ENCODE data around the gene ACOXL.

Gene ACOXL

GRCh38 chr2:111118981-111119821 is 386.8 kb downstream of the ACOXL start:
- no peak for DNase-seq

- no peak for DNase-seq
Observed at GRCh38 chr2:111119822-111120252, 387.5 kb downstream of the ACOXL start.

GRCh38 chr2:111120253-111121027 is 388.1 kb downstream of the ACOXL start, which contains the start of gene BCL2L11:
BCL2L11 (plus strand) TSS chr2:111120914; CDS start chr2:111123746, 2,832 bp downstream.
- DNase-seq: peak; percentile 95

- peak; percentile 76 for DNase-seq
Observed at GRCh38 chr2:111121028-111121827, 388.9 kb downstream of the ACOXL start.

- DNase-seq: peak; percentile 93
Observed at GRCh38 chr2:111121828-111122630, 389.7 kb downstream of the ACOXL start.

GRCh38 chr2:111122631-111123421 is 390.5 kb downstream of the ACOXL start:
- DNase-seq: peak; percentile 73

- no peak for DNase-seq
Observed at GRCh38 chr2:111123751-111124150, 391.4 kb downstream of the ACOXL start.

GRCh38 chr2:111126581-111126980 is 394.2 kb downstream of the ACOXL start:
- no peak for DNase-seq

GRCh38 chr2:111127351-111127750 is 395.0 kb downstream of the ACOXL start:
- peak; percentile 56 for DNase-seq

- DNase-seq: no peak
Observed at GRCh38 chr2:111128096-111128495, 395.7 kb downstream of the ACOXL start.

- DNase-seq: no peak
Observed at GRCh38 chr2:111133603-111134002, 401.2 kb downstream of the ACOXL start.

GRCh38 chr2:111134055-111134454 is 401.7 kb downstream of the ACOXL start:
- DNase-seq: no peak

- DNase-seq: no peak
Observed at GRCh38 chr2:111135237-111135909, 403.0 kb downstream of the ACOXL start.

- peak; percentile 13 for DNase-seq
Observed at GRCh38 chr2:111135910-111136297, 403.5 kb downstream of the ACOXL start.

- DNase-seq: no peak
Observed at GRCh38 chr2:111138839-111139238, 406.5 kb downstream of the ACOXL start.

GRCh38 chr2:111139637-111140317 is 407.4 kb downstream of the ACOXL start:
- peak; percentile 8 for DNase-seq

- no peak for DNase-seq
Observed at GRCh38 chr2:111140815-111141214, 408.4 kb downstream of the ACOXL start.

- DNase-seq: no peak
Observed at GRCh38 chr2:111142101-111142500, 409.7 kb downstream of the ACOXL start.

- no peak for DNase-seq
Observed at GRCh38 chr2:111143107-111143842, 410.9 kb downstream of the ACOXL start.

Measured in NCI-H69 (cell line).